Activated CD4-positive, alpha-beta T cell treated with anti-CD3 and anti-CD28 coated beads, Interleukin-2, amount 10 ng/mL, durations not matched to agents 24 days and 14 days (primary cell): ENCODE measurements around the gene TCP11L2. TPM values are rescaled to one million over a fixed set of nuclear protein-coding genes. Genes with fewer than 3 reads are reported as not detected.
A peak's percentile ranks its signal among the peaks of the same experiment; 100 is the strongest.
"Not testable (repeated sequence)": the region's sequence is repeated elsewhere in the genome, so short reads cannot be mapped to it uniquely, and the experiment has no call there.

Experiments used
- DNase-seq: peaks from one replicate; pipeline ENCODE4 v3.0.0; 2022
- H3K27ac Mint-ChIP-seq: one replicate; pipeline ENCODE4 v1.8.0; 2022; ENCODE audit warnings: mild to moderate bottlenecking, mixed read lengths
- H3K27me3 Mint-ChIP-seq: one replicate; pipeline ENCODE4 v1.8.0; 2022; ENCODE audit warnings: mixed read lengths
- H3K36me3 Mint-ChIP-seq: one replicate; pipeline ENCODE4 v1.8.0; 2022; ENCODE audit warnings: low read depth, mild to moderate bottlenecking, mixed read lengths
- H3K4me1 Mint-ChIP-seq: one replicate; pipeline ENCODE4 v1.8.0; 2021; ENCODE audit warnings: mixed read lengths
- H3K4me3 Mint-ChIP-seq: one replicate; pipeline ENCODE4 v1.8.0; 2022; ENCODE audit warnings: mild to moderate bottlenecking, moderate library complexity, mixed read lengths
- H3K9me3 Mint-ChIP-seq: one replicate; pipeline ENCODE4 v1.8.0; 2021; ENCODE audit warnings: mixed read lengths
- intact Hi-C: fragments of 100-400 bp; cut with micrococcal nuclease; formaldehyde crosslinking; loops from one replicate; pipeline ENCODE4 v1.15.1; 2023
- total RNA-seq: library from RNA; stranded (reverse); gene quantifications from 2 replicates; pipeline ENCODE4 v1.2.3, GENCODE V29; 2022

The TCP11L2 gene
- total RNA-seq, 1 donor from 2014 or later, result 3.2 TPM

GRCh38 chr12:106304001-106304421 is 1.5 kb downstream of the TCP11L2 start:
- H3K4me3 Mint-ChIP-seq, result peak overlapping the region; percentile 97
- peak overlapping the region; percentile 80 for H3K27ac Mint-ChIP-seq
- H3K4me1 Mint-ChIP-seq, result peaks cover 38% of the 10 kb centered on the region
- no peaks in the 10 kb centered on the region for H3K9me3 Mint-ChIP-seq
- intact Hi-C loops, result loop anchor here (5.0 kb wide), 3 partner anchors 468 to 972 kb away; partner anchors contain the start of genes C12orf75, RIC8B and TMEM263
- H3K27me3 Mint-ChIP-seq, result no peaks in the 10 kb centered on the region
- peaks cover 2% of the 10 kb centered on the region for H3K36me3 Mint-ChIP-seq
- peak; percentile 69 for DNase-seq

GRCh38 chr12:106304797-106305196 is 2.3 kb downstream of the TCP11L2 start:
- H3K36me3 Mint-ChIP-seq, result peaks cover 2% of the 10 kb centered on the region
- no peak overlapping the region for H3K4me3 Mint-ChIP-seq
- intact Hi-C loops, result loop anchor here (5.0 kb wide), 3 partner anchors 468 to 972 kb away; partner anchors contain the start of genes C12orf75, RIC8B and TMEM263
- no peak for DNase-seq
- no peaks in the 10 kb centered on the region for H3K27me3 Mint-ChIP-seq
- H3K27ac Mint-ChIP-seq, result no peak overlapping the region
- peaks cover 38% of the 10 kb centered on the region for H3K4me1 Mint-ChIP-seq
- no peaks in the 10 kb centered on the region for H3K9me3 Mint-ChIP-seq

GRCh38 chr12:106305376-106305775 is 2.8 kb downstream of the TCP11L2 start:
- Mint-ChIP-seq H3K4me3 (no peak overlapping the region), H3K27me3 (no peaks in the 10 kb centered on the region), H3K27ac (no peak overlapping the region), H3K36me3 (peaks cover 2% of the 10 kb centered on the region), H3K4me1 (peaks cover 38% of the 10 kb centered on the region), H3K9me3 (no peaks in the 10 kb centered on the region)
- intact Hi-C loops, result no loop called here
- no peak for DNase-seq

GRCh38 chr12:106307181-106307580 is 4.6 kb downstream of the TCP11L2 start:
- Mint-ChIP-seq H3K36me3 (peaks cover 5% of the 10 kb centered on the region), H3K4me1 (peaks cover 30% of the 10 kb centered on the region), H3K9me3 (no peaks in the 10 kb centered on the region), H3K27me3 (no peaks in the 10 kb centered on the region), H3K4me3 (no peak overlapping the region), H3K27ac (no peak overlapping the region)
- intact Hi-C loops, result no loop called here
- no peak for DNase-seq

- no peaks in the 10 kb centered on the region for H3K9me3 Mint-ChIP-seq
- H3K36me3 Mint-ChIP-seq, result peaks cover 6% of the 10 kb centered on the region
- intact Hi-C loops, result no loop called here
- H3K4me1 Mint-ChIP-seq, result peaks cover 28% of the 10 kb centered on the region
- no peak overlapping the region for H3K4me3 Mint-ChIP-seq
- H3K27ac Mint-ChIP-seq, result no peak overlapping the region
- no peaks in the 10 kb centered on the region for H3K27me3 Mint-ChIP-seq
- no peak for DNase-seq
These were observed 5.6 kb downstream of the TCP11L2 start for GRCh38 chr12:106308121-106308520.

- Mint-ChIP-seq H3K27me3 (no peaks in the 10 kb centered on the region), H3K9me3 (no peaks in the 10 kb centered on the region), H3K36me3 (peaks cover 6% of the 10 kb centered on the region), H3K4me1 (peaks cover 26% of the 10 kb centered on the region), H3K27ac (no peak overlapping the region), H3K4me3 (no peak overlapping the region)
- intact Hi-C loops, result no loop called here
- no peak for DNase-seq
These were observed 6.1 kb downstream of the TCP11L2 start for GRCh38 chr12:106308611-106309010.

GRCh38 chr12:106309671-106310505 is 7.4 kb downstream of the TCP11L2 start:
- intact Hi-C loops, result no loop called here
- H3K36me3 Mint-ChIP-seq, result peaks cover 10% of the 10 kb centered on the region
- H3K4me3 Mint-ChIP-seq, result no peak overlapping the region
- peaks cover 14% of the 10 kb centered on the region for H3K4me1 Mint-ChIP-seq
- no peak for DNase-seq
- H3K27me3 Mint-ChIP-seq, result no peaks in the 10 kb centered on the region
- H3K27ac Mint-ChIP-seq, result no peak overlapping the region
- H3K9me3 Mint-ChIP-seq, result no peaks in the 10 kb centered on the region

- DNase-seq, result no peak
- H3K27me3 Mint-ChIP-seq, result no peaks in the 10 kb centered on the region
- peaks cover 17% of the 10 kb centered on the region for H3K36me3 Mint-ChIP-seq
- no peaks in the 10 kb centered on the region for H3K9me3 Mint-ChIP-seq
- peaks cover 8% of the 10 kb centered on the region for H3K4me1 Mint-ChIP-seq
- H3K4me3 Mint-ChIP-seq, result no peak overlapping the region
- intact Hi-C loops, result no loop called here
- H3K27ac Mint-ChIP-seq, result no peak overlapping the region
These were observed 8.2 kb downstream of the TCP11L2 start for GRCh38 chr12:106310687-106311086.

GRCh38 chr12:106311139-106311538 is 8.6 kb downstream of the TCP11L2 start:
- Mint-ChIP-seq H3K4me3 (no peak overlapping the region), H3K9me3 (no peaks in the 10 kb centered on the region), H3K36me3 (peaks cover 17% of the 10 kb centered on the region), H3K4me1 (peaks cover 8% of the 10 kb centered on the region), H3K27me3 (no peaks in the 10 kb centered on the region), H3K27ac (no peak overlapping the region)
- intact Hi-C loops, result no loop called here
- DNase-seq, result no peak

- H3K27me3 Mint-ChIP-seq, DNase-seq, H3K4me1 Mint-ChIP-seq, H3K27ac Mint-ChIP-seq, H3K4me3 Mint-ChIP-seq, H3K9me3 Mint-ChIP-seq, intact Hi-C loops: not testable (repeated sequence)
- H3K36me3 Mint-ChIP-seq, result peaks cover 22% of the 10 kb centered on the region
These were observed 10.9 kb downstream of the TCP11L2 start for GRCh38 chr12:106313413-106313812.

GRCh38 chr12:106315523-106315922 is 13.0 kb downstream of the TCP11L2 start:
- intact Hi-C loops, result no loop called here
- no peak overlapping the region for H3K4me3 Mint-ChIP-seq
- H3K27ac Mint-ChIP-seq, result no peak overlapping the region
- H3K27me3 Mint-ChIP-seq, result no peaks in the 10 kb centered on the region
- no peaks in the 10 kb centered on the region for H3K9me3 Mint-ChIP-seq
- H3K4me1 Mint-ChIP-seq, result peaks cover 5% of the 10 kb centered on the region
- DNase-seq, result no peak
- H3K36me3 Mint-ChIP-seq, result peaks cover 30% of the 10 kb centered on the region

- Mint-ChIP-seq H3K4me1 (peaks cover 1% of the 10 kb centered on the region), H3K27me3 (no peaks in the 10 kb centered on the region), H3K36me3 (peaks cover 39% of the 10 kb centered on the region), H3K4me3 (no peak overlapping the region), H3K27ac (no peak overlapping the region), H3K9me3 (no peaks in the 10 kb centered on the region)
- DNase-seq, result no peak
- intact Hi-C loops, result no loop called here
These were observed 15.0 kb downstream of the TCP11L2 start for GRCh38 chr12:106317406-106318082.

- intact Hi-C loops, result no loop called here
- Mint-ChIP-seq H3K4me1 (peaks cover 1% of the 10 kb centered on the region), H3K36me3 (peaks cover 44% of the 10 kb centered on the region), H3K4me3 (no peak overlapping the region), H3K27ac (no peak overlapping the region), H3K27me3 (no peaks in the 10 kb centered on the region), H3K9me3 (no peaks in the 10 kb centered on the region)
- peak; percentile 37 for DNase-seq
These were observed 18.8 kb downstream of the TCP11L2 start for GRCh38 chr12:106321139-106321850.

- Mint-ChIP-seq H3K4me1 (peaks cover 1% of the 10 kb centered on the region), H3K27me3 (no peaks in the 10 kb centered on the region), H3K36me3 (peaks cover 39% of the 10 kb centered on the region), H3K27ac (no peak overlapping the region), H3K9me3 (no peaks in the 10 kb centered on the region), H3K4me3 (no peak overlapping the region)
- intact Hi-C loops, result no loop called here
- no peak for DNase-seq
These were observed 21.0 kb downstream of the TCP11L2 start for GRCh38 chr12:106323537-106323936.
